CD8-positive, alpha-beta memory T cell (primary cell): ENCODE measurements around the gene MAGEF1. TPM values are rescaled to one million over a fixed set of nuclear protein-coding genes. Genes with fewer than 3 reads are reported as not detected.
A peak's percentile ranks its signal among the peaks of the same experiment; 100 is the strongest.

Experiments used
- CTCF ChIA-PET: fragments of 350-600 bp; sonication (Branson Sonifier 250); formaldehyde crosslinking; loops from one replicate; lab custom pipeline; 2021; ENCODE audit warnings: antibody characterized with exemption; lab: Charles Lee
- POLR2A ChIA-PET: fragments of 350-600 bp; sonication (Branson Sonifier 250); formaldehyde crosslinking; loops from one replicate; lab custom pipeline; 2021; ENCODE audit warnings: antibody characterized with exemption; lab: Charles Lee
- DNase-seq, 5 donors: peaks; one replicate each; pipeline versions ENCODE4 v3.0.0 to v3.0.0-alpha.2; 2020 to 2022; ENCODE audit warnings: mixed read lengths in 1 of 5
- H3K27ac ChIP-seq: one replicate; pipeline ENCODE4 v1.7.0; 2013; ENCODE audit warnings: low read depth, mild to moderate bottlenecking, low read length, moderate library complexity
- H3K27me3 ChIP-seq: 2 replicates; pipeline ENCODE4 v1.7.0; 2013; ENCODE audit warnings: low read length, mild to moderate bottlenecking; ENCODE audit not compliant: insufficient read depth, poor library complexity, severe bottlenecking
- H3K36me3 ChIP-seq: 2 replicates; pipeline ENCODE4 v1.7.0; 2013; ENCODE audit warnings: mild to moderate bottlenecking, low read length, moderate library complexity; ENCODE audit not compliant: insufficient read depth
- H3K4me1 ChIP-seq: 2 replicates; pipeline ENCODE4 v1.7.0; 2013; ENCODE audit warnings: mild to moderate bottlenecking, low read length, moderate library complexity; ENCODE audit not compliant: insufficient read depth
- H3K4me3 ChIP-seq: 2 replicates; pipeline ENCODE4 v1.7.0; 2013; ENCODE audit warnings: mild to moderate bottlenecking, low read length
- H3K9me3 ChIP-seq: 2 replicates; pipeline ENCODE4 v1.7.0; 2013; ENCODE audit warnings: mild to moderate bottlenecking, low read length
- H3K27ac Mint-ChIP-seq, 8 donors: one replicate each; pipeline ENCODE4 v1.8.0; 2020 to 2021; ENCODE audit warnings: mixed read lengths in 8 of 8, mild to moderate bottlenecking in 6 of 8, inconsistent platforms in 3 of 8, moderate library complexity in 3 of 8
- H3K27me3 Mint-ChIP-seq, 2 donors: one replicate each; pipeline ENCODE4 v1.8.0; 2020 to 2021; ENCODE audit warnings: mixed read lengths in 2 of 2, mild to moderate bottlenecking in 1 of 2, moderate library complexity in 1 of 2
- H3K36me3 Mint-ChIP-seq, 3 donors: one replicate each; pipeline ENCODE4 v1.8.0; 2020 to 2021; ENCODE audit warnings: mixed read lengths in 3 of 3, inconsistent platforms in 1 of 3, mild to moderate bottlenecking in 1 of 3
- H3K4me1 Mint-ChIP-seq, 3 donors: one replicate each; pipeline ENCODE4 v1.8.0; 2020 to 2021; ENCODE audit warnings: mixed read lengths in 3 of 3, inconsistent platforms in 1 of 3, mild to moderate bottlenecking in 1 of 3
- H3K4me3 Mint-ChIP-seq, 7 donors: one replicate each; pipeline ENCODE4 v1.8.0; 2020 to 2021; ENCODE audit warnings: mixed read lengths in 7 of 7, mild to moderate bottlenecking in 6 of 7, moderate library complexity in 4 of 7, inconsistent platforms in 2 of 7
- H3K9me3 Mint-ChIP-seq, 5 donors: one replicate each; pipeline ENCODE4 v1.8.0; 2020 to 2022; ENCODE audit warnings: mixed read lengths in 5 of 5, mild to moderate bottlenecking in 3 of 5, moderate library complexity in 2 of 5, inconsistent platforms in 1 of 5
- polyA plus RNA-seq: library from polyadenylated mRNA; unstranded; fragments of 300-500 nt; fragmentation: Illumina TruSeq; gene quantifications from one replicate; pipeline ENCODE4 v1.2.3, GENCODE V29; 2021
- total RNA-seq, 2 experiments: library from RNA; stranded (reverse); gene quantifications; one replicate each; pipeline ENCODE4 v1.2.3, GENCODE V29; 2021

MAGEF1 gene
- total and polyA plus RNA-seq, 3 experiments from 2014 or later: 14.5 to 25.0 (median 24.5) TPM

- Mint-ChIP-seq H3K4me3 (no peak overlapping the region), H3K4me1 (no peaks in the 10 kb centered on the region), H3K36me3 (peaks cover 0 to 4% (median 0%) of the 10 kb centered on the region in 3 donors), H3K27ac (no peak overlapping the region), H3K9me3 (no peaks in the 10 kb centered on the region), H3K27me3 (peaks cover 11 to 29% of the 10 kb centered on the region in 2 donors)
- H3K9me3 ChIP-seq: no peaks in the 10 kb centered on the region
- ChIA-PET POLR2A (no interaction called here), CTCF (no interaction called here)
- DNase-seq: no peak
- H3K27ac ChIP-seq: no peak overlapping the region
- H3K27me3 ChIP-seq: no peaks in the 10 kb centered on the region
- no peaks in the 10 kb centered on the region for H3K4me1 ChIP-seq
- H3K36me3 ChIP-seq: no peaks in the 10 kb centered on the region
- H3K4me3 ChIP-seq: no peak overlapping the region
Observed at GRCh38 chr3:184672977-184673870, 38.6 kb downstream of the MAGEF1 start.

DNA sequence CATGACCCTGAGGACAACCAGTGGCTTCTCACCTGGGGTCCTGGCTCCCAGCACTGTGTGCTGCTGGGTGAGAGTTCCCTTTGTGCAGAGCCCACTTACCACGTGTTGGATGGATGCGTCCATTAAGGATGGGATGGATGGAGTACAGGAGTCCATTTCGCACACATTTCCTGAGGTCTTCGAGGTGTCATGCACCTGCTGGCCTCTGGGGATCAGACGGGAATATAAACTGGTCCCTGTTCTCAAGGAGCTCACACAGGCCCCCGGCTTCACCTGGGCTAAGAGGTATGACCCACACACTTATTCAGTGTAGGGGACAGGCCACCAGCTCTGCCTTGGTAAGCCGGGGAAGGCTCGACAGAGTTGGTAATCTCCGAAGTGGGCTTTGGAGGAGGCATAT, 39.5 kb downstream of the MAGEF1 start:
- Histone ChIP-seq H3K27ac (no peak overlapping the region), H3K36me3 (no peaks in the 10 kb centered on the region), H3K27me3 (no peaks in the 10 kb centered on the region), H3K4me1 (no peaks in the 10 kb centered on the region), H3K9me3 (no peaks in the 10 kb centered on the region), H3K4me3 (no peak overlapping the region)
- CTCF ChIA-PET: no interaction called here
- Mint-ChIP-seq H3K4me1 (no peaks in the 10 kb centered on the region), H3K27ac (peak overlapping the region in 1 of 8 donors; percentile 38), H3K36me3 (peaks cover 0 to 4% (median 0%) of the 10 kb centered on the region in 3 donors), H3K27me3 (peaks cover 10 to 33% of the 10 kb centered on the region in 2 donors), H3K4me3 (no peak overlapping the region), H3K9me3 (no peaks in the 10 kb centered on the region)
- no peak for DNase-seq
- POLR2A ChIA-PET: no interaction called here

- no peaks in the 10 kb centered on the region for H3K9me3 ChIP-seq
- no peak overlapping the region for H3K4me3 ChIP-seq
- ChIA-PET POLR2A (no interaction called here), CTCF (interaction anchor here (1.3 kb wide), 1 partner anchor 10 kb away, joined by 3 read pairs; no protein-coding TSS in a partner anchor)
- no peaks in the 10 kb centered on the region for H3K4me1 ChIP-seq
- H3K36me3 ChIP-seq: no peaks in the 10 kb centered on the region
- no peak for DNase-seq
- H3K4me1 Mint-ChIP-seq: no peaks in the 10 kb centered on the region
- no peak overlapping the region for H3K27ac Mint-ChIP-seq
- H3K4me3 Mint-ChIP-seq: no peak overlapping the region
- no peaks in the 10 kb centered on the region for H3K27me3 ChIP-seq
- H3K27me3 Mint-ChIP-seq: peaks cover 10 to 35% of the 10 kb centered on the region in 2 donors
- H3K27ac ChIP-seq: no peak overlapping the region
- H3K9me3 Mint-ChIP-seq: no peaks in the 10 kb centered on the region
- peaks cover 0 to 4% (median 0%) of the 10 kb centered on the region in 3 donors for H3K36me3 Mint-ChIP-seq
Observed at GRCh38 chr3:184670091-184670602, 41.7 kb downstream of the MAGEF1 start.

DNA sequence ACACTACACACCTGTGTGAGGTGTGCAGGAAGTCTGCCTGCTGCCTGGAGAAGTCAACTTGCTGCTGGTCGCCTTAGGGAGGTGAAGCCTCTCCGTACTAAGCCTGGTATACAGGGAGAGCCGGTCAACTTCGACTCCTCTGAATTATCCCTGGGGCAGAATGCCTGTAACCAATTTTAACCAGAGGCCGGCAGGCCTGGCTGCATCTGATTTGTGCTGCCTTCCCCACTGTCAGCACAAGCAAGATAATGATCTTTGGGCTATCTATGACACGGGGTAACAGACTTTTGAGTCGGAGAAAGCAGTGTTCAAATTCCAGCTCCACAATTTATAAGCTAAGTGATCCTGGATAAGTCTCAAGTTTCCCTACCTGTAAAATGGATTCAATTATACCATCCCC, 42.3 kb downstream of the MAGEF1 start:
- Histone ChIP-seq H3K27ac (no peak overlapping the region), H3K4me1 (no peaks in the 10 kb centered on the region), H3K27me3 (no peaks in the 10 kb centered on the region), H3K36me3 (no peaks in the 10 kb centered on the region), H3K4me3 (no peak overlapping the region), H3K9me3 (no peaks in the 10 kb centered on the region)
- no peak overlapping the region for H3K4me3 Mint-ChIP-seq
- no peaks in the 10 kb centered on the region for H3K9me3 Mint-ChIP-seq
- H3K4me1 Mint-ChIP-seq: no peaks in the 10 kb centered on the region
- H3K36me3 Mint-ChIP-seq: peaks cover 0 to 4% (median 0%) of the 10 kb centered on the region in 3 donors
- POLR2A ChIA-PET: no interaction called here
- CTCF ChIA-PET: no interaction called here
- H3K27me3 Mint-ChIP-seq: peaks cover 11 to 30% of the 10 kb centered on the region in 2 donors
- no peak overlapping the region for H3K27ac Mint-ChIP-seq
- DNase-seq: no peak

DNA sequence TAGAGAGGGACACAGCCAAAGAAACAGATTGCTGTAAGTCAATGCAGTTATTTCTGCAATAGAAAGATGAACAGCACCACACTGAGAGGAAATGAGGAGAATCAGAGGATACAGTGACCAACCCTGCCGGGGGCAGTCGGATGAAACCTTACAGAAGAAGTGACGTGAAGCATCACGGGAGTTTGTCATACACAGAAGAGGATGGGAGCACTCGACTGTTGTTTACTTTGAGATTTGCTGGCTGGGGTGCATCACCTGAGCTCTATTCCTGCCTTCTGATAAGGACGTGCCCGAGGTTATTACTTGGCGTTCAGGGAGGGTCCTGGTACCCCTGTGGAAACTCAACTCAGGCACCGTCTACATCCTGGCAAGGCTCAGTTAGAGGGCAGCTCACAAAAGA, 45.4 kb downstream of the MAGEF1 start:
- Histone ChIP-seq H3K4me1 (no peaks in the 10 kb centered on the region), H3K27ac (no peak overlapping the region), H3K36me3 (no peaks in the 10 kb centered on the region), H3K9me3 (no peaks in the 10 kb centered on the region), H3K4me3 (no peak overlapping the region), H3K27me3 (no peaks in the 10 kb centered on the region)
- CTCF ChIA-PET: no interaction called here
- peaks cover 12 to 35% of the 10 kb centered on the region in 2 donors for H3K27me3 Mint-ChIP-seq
- POLR2A ChIA-PET: no interaction called here
- no peak overlapping the region for H3K27ac Mint-ChIP-seq
- no peak for DNase-seq
- H3K9me3 Mint-ChIP-seq: no peaks in the 10 kb centered on the region
- H3K4me1 Mint-ChIP-seq: no peaks in the 10 kb centered on the region
- H3K4me3 Mint-ChIP-seq: no peak overlapping the region
- H3K36me3 Mint-ChIP-seq: peaks cover 0 to under 1% (median 0%) of the 10 kb centered on the region in 3 donors

- Histone ChIP-seq H3K27me3 (no peaks in the 10 kb centered on the region), H3K27ac (no peak overlapping the region), H3K4me1 (no peaks in the 10 kb centered on the region), H3K36me3 (no peaks in the 10 kb centered on the region), H3K4me3 (no peak overlapping the region), H3K9me3 (no peaks in the 10 kb centered on the region)
- H3K4me1 Mint-ChIP-seq: no peaks in the 10 kb centered on the region
- H3K9me3 Mint-ChIP-seq: no peaks in the 10 kb centered on the region
- no peak overlapping the region for H3K27ac Mint-ChIP-seq
- CTCF ChIA-PET: no interaction called here
- DNase-seq: no peak
- no peaks in the 10 kb centered on the region for H3K36me3 Mint-ChIP-seq
- no peak overlapping the region for H3K4me3 Mint-ChIP-seq
- POLR2A ChIA-PET: no interaction called here
- H3K27me3 Mint-ChIP-seq: peaks cover 12 to 32% of the 10 kb centered on the region in 2 donors
Observed at GRCh38 chr3:184665101-184665500, 46.8 kb downstream of the MAGEF1 start.

DNA sequence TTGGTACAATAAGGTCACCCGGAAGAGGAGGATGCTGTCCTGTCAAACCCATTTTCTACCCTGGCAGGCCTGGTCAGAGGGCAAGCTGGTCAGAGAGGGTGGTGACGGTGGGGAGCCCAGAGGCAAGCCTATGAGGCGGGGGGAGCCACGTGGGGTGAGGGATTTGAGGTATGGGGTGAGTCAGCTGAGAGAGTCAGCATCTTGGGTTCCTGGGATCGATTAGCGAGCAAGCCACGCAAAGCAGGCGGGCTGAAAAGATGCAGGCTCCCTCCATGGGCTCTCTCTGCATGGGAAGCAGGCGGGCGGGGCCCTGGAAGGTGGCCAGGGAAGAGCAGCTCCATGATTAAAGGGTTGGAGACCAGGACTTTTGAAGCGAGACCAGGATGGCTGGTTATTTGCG, 48.1 kb downstream of the MAGEF1 start:
- no peak for DNase-seq
- H3K9me3 Mint-ChIP-seq: no peaks in the 10 kb centered on the region
- H3K4me1 Mint-ChIP-seq: no peaks in the 10 kb centered on the region
- H3K4me3 Mint-ChIP-seq: no peak overlapping the region
- no peaks in the 10 kb centered on the region for H3K27me3 ChIP-seq
- H3K36me3 Mint-ChIP-seq: no peaks in the 10 kb centered on the region
- no peaks in the 10 kb centered on the region for H3K4me1 ChIP-seq
- CTCF ChIA-PET: no interaction called here
- H3K27ac ChIP-seq: no peak overlapping the region
- H3K27ac Mint-ChIP-seq: peak overlapping the region in 1 of 8 donors; percentile 19
- no peaks in the 10 kb centered on the region for H3K9me3 ChIP-seq
- POLR2A ChIA-PET: no interaction called here
- no peak overlapping the region for H3K4me3 ChIP-seq
- no peaks in the 10 kb centered on the region for H3K36me3 ChIP-seq
- peaks cover 13 to 29% of the 10 kb centered on the region in 2 donors for H3K27me3 Mint-ChIP-seq

DNA sequence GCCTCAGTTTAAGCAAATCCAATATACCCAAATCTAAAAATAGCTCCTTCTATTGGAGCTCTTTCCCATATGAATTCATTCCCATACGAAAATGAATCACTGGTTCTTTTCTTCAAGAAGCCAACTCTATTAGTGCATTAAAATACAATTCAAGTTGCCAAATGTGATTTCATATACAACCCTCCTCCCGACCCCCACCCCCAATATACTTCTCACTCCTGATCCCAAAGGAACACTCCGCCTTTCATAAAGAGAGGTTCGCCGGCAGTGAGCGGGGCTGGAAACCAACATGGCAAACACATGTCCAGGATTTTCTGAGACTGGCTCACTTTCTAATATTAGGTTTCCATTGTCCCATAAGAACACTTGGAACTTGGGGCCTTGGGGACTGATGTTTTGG, 48.5 kb downstream of the MAGEF1 start:
- no peak overlapping the region for H3K4me3 ChIP-seq
- H3K36me3 Mint-ChIP-seq: no peaks in the 10 kb centered on the region
- no peaks in the 10 kb centered on the region for H3K27me3 ChIP-seq
- no peaks in the 10 kb centered on the region for H3K9me3 Mint-ChIP-seq
- peaks cover 13 to 25% of the 10 kb centered on the region in 2 donors for H3K27me3 Mint-ChIP-seq
- POLR2A ChIA-PET: no interaction called here
- H3K4me1 ChIP-seq: no peaks in the 10 kb centered on the region
- no peaks in the 10 kb centered on the region for H3K36me3 ChIP-seq
- no peak overlapping the region for H3K4me3 Mint-ChIP-seq
- H3K9me3 ChIP-seq: no peaks in the 10 kb centered on the region
- peak overlapping the region in 1 of 8 donors; percentile 19 for H3K27ac Mint-ChIP-seq
- CTCF ChIA-PET: no interaction called here
- DNase-seq: no peak
- no peak overlapping the region for H3K27ac ChIP-seq
- no peaks in the 10 kb centered on the region for H3K4me1 Mint-ChIP-seq
